Activated naive CD4-positive, alpha-beta T cell treated with anti-CD3 and anti-CD28 coated beads for 36 hours (primary cell): ENCODE results near the gene ARMH2. TPM values are rescaled to one million over a fixed set of nuclear protein-coding genes. Genes with fewer than 3 reads are reported as not detected.

Experiments
- CTCF ChIA-PET: fragments of 350-600 bp; sonication (Branson Sonifier 250); formaldehyde crosslinking; loops from one replicate; lab custom pipeline; 2021; ENCODE audit warnings: antibody characterized with exemption; lab: Charles Lee
- DNase-seq: peaks from one replicate; pipeline ENCODE4 v3.0.0-alpha.2; 2020
- H3K27ac Mint-ChIP-seq: one replicate; pipeline ENCODE4 v1.8.0; 2021; ENCODE audit warnings: mild to moderate bottlenecking, mixed read lengths
- H3K27me3 Mint-ChIP-seq: one replicate; pipeline ENCODE4 v1.8.0; 2021; ENCODE audit warnings: low read depth, mixed read lengths
- H3K36me3 Mint-ChIP-seq: one replicate; pipeline ENCODE4 v1.8.0; 2021; ENCODE audit warnings: low read depth, mixed read lengths
- H3K4me1 Mint-ChIP-seq: one replicate; pipeline ENCODE4 v1.8.0; 2021; ENCODE audit warnings: low read depth, mixed read lengths
- H3K4me3 Mint-ChIP-seq: one replicate; pipeline ENCODE4 v1.8.0; 2021; ENCODE audit warnings: mild to moderate bottlenecking, moderate library complexity, mixed read lengths
- H3K9me3 Mint-ChIP-seq: one replicate; pipeline ENCODE4 v1.8.0; 2021; ENCODE audit warnings: mixed read lengths
- intact Hi-C: fragments of 100-400 bp; cut with micrococcal nuclease; formaldehyde crosslinking; loops from one replicate; pipeline ENCODE4 v1.15.1; 2023
- total RNA-seq, 2 experiments: library from RNA; stranded (reverse); gene quantifications; one replicate each; pipeline ENCODE4 v1.2.3, GENCODE V29; 2021

ARMH2 gene
- total RNA-seq, 2 experiments from 2014 or later = not detected

GRCh38 chr6:24807584-24807983 is 8.9 kb upstream of the ARMH2 start:
- no peaks in the 10 kb centered on the region for H3K27me3 Mint-ChIP-seq

GRCh38 chr6:24802271-24803059 is 3.7 kb upstream of the ARMH2 start:
- H3K36me3 Mint-ChIP-seq = peaks cover 9% of the 10 kb centered on the region
- peaks cover 16% of the 10 kb centered on the region for H3K4me1 Mint-ChIP-seq
- no peak for DNase-seq
- intact Hi-C loops = no loop called here
- no peaks in the 10 kb centered on the region for H3K27me3 Mint-ChIP-seq
- H3K9me3 Mint-ChIP-seq = no peaks in the 10 kb centered on the region
- CTCF ChIA-PET = interaction anchor here (0.8 kb wide), 1 partner anchor 25 kb away, joined by 3 read pairs; no protein-coding TSS in a partner anchor
- no peak overlapping the region for H3K4me3 Mint-ChIP-seq
- no peak overlapping the region for H3K27ac Mint-ChIP-seq

More at GRCh38 chr6:24807584-24807983, 8.9 kb upstream of the ARMH2 start:
- Mint-ChIP-seq H3K27ac (no peak overlapping the region), H3K9me3 (no peaks in the 10 kb centered on the region), H3K4me1 (peaks cover 2% of the 10 kb centered on the region), H3K4me3 (no peak overlapping the region), H3K36me3 (peaks cover 18% of the 10 kb centered on the region)
- CTCF ChIA-PET = interaction anchor here (0.7 to 1.6 kb wide), 2 partner anchors 17 to 33 kb away, joined by 3 to 4 read pairs; partner anchors contain the start of gene GMNN
- intact Hi-C loops = no loop called here
- no peak for DNase-seq

GRCh38 chr6:24799541-24799915 is 811 bp upstream of the ARMH2 start:
- Mint-ChIP-seq H3K27me3 (no peaks in the 10 kb centered on the region), H3K9me3 (no peaks in the 10 kb centered on the region), H3K4me1 (peaks cover 34% of the 10 kb centered on the region), H3K27ac (no peak overlapping the region), H3K4me3 (no peak overlapping the region), H3K36me3 (peaks cover 4% of the 10 kb centered on the region)
- DNase-seq = no peak
- intact Hi-C loops = no loop called here
- CTCF ChIA-PET = interaction anchor here (1.0 kb wide), 1 partner anchor 271 kb away, joined by 3 read pairs; no protein-coding TSS in a partner anchor

GRCh38 chr6:24797596-24798216 is 1.0 kb downstream of the ARMH2 start:
- Mint-ChIP-seq H3K27me3 (no peaks in the 10 kb centered on the region), H3K4me3 (no peak overlapping the region), H3K27ac (no peak overlapping the region), H3K4me1 (peaks cover 34% of the 10 kb centered on the region), H3K9me3 (no peaks in the 10 kb centered on the region), H3K36me3 (peaks cover 2% of the 10 kb centered on the region)
- intact Hi-C loops = no loop called here
- CTCF ChIA-PET = interaction anchor here (1.2 kb wide), 1 partner anchor 92 kb away, joined by 3 read pairs; no protein-coding TSS in a partner anchor
- DNase-seq = no peak

GRCh38 chr6:24796616-24797290 is 2.0 kb downstream of the ARMH2 start:
- Mint-ChIP-seq H3K9me3 (no peaks in the 10 kb centered on the region), H3K27me3 (no peaks in the 10 kb centered on the region), H3K4me1 (peaks cover 34% of the 10 kb centered on the region), H3K27ac (no peak overlapping the region), H3K36me3 (peaks cover 3% of the 10 kb centered on the region), H3K4me3 (no peak overlapping the region)
- CTCF ChIA-PET = interaction anchor here (0.6 to 1.4 kb wide), 2 partner anchors 8 to 302 kb away, joined by 3 to 4 read pairs; partner anchors contain the start of gene ALDH5A1
- intact Hi-C loops = no loop called here
- DNase-seq = no peak

- H3K27ac Mint-ChIP-seq = no peak overlapping the region
- CTCF ChIA-PET = no interaction called here
- no peaks in the 10 kb centered on the region for H3K27me3 Mint-ChIP-seq
- H3K4me3 Mint-ChIP-seq = no peak overlapping the region
- no peak for DNase-seq
- H3K36me3 Mint-ChIP-seq = peaks cover 3% of the 10 kb centered on the region
- intact Hi-C loops = no loop called here
- H3K9me3 Mint-ChIP-seq = no peaks in the 10 kb centered on the region
- peaks cover 34% of the 10 kb centered on the region for H3K4me1 Mint-ChIP-seq
Measured at GRCh38 chr6:24795106-24795505, 3.6 kb downstream of the ARMH2 start.

GRCh38 chr6:24788031-24788665 is 10.6 kb downstream of the ARMH2 start:
- peak; percentile 27 for DNase-seq
- Mint-ChIP-seq H3K4me1 (peaks cover 27% of the 10 kb centered on the region), H3K36me3 (peaks cover 49% of the 10 kb centered on the region), H3K27ac (no peak overlapping the region), H3K9me3 (no peaks in the 10 kb centered on the region), H3K27me3 (no peaks in the 10 kb centered on the region), H3K4me3 (no peak overlapping the region)
- CTCF ChIA-PET = interaction anchor here (0.5 to 1.8 kb wide), 3 partner anchors 134 to 282 kb away, joined by 3 to 4 read pairs (median 4); no protein-coding TSS in a partner anchor
- intact Hi-C loops = loop anchor here (1.0 kb wide), 1 partner anchor 13 kb away; no protein-coding TSS in a partner anchor

- Mint-ChIP-seq H3K27ac (no peak overlapping the region), H3K9me3 (no peaks in the 10 kb centered on the region), H3K4me1 (peaks cover 33% of the 10 kb centered on the region), H3K27me3 (no peaks in the 10 kb centered on the region), H3K36me3 (peaks cover 66% of the 10 kb centered on the region), H3K4me3 (no peak overlapping the region)
- CTCF ChIA-PET = no interaction called here
- intact Hi-C loops = no loop called here
- DNase-seq = no peak
Measured at GRCh38 chr6:24780206-24780605, 18.5 kb downstream of the ARMH2 start.

GRCh38 chr6:24779416-24780016 is 19.2 kb downstream of the ARMH2 start:
- intact Hi-C loops = loop anchor here (5.0 to 10.0 kb wide), 2 partner anchors 132 to 375 kb away; partner anchors contain the start of genes KIAA0319 and MRS2
- Mint-ChIP-seq H3K4me3 (no peak overlapping the region), H3K27ac (no peak overlapping the region)

GRCh38 chr6:24778878-24779277 is 19.8 kb downstream of the ARMH2 start:
- Mint-ChIP-seq H3K36me3 (peaks cover 57% of the 10 kb centered on the region), H3K4me1 (peaks cover 33% of the 10 kb centered on the region), H3K9me3 (no peaks in the 10 kb centered on the region), H3K27me3 (no peaks in the 10 kb centered on the region), H3K27ac (no peak overlapping the region), H3K4me3 (no peak overlapping the region)
- no peak for DNase-seq
- intact Hi-C loops = loop anchor here (5.0 to 10.0 kb wide), 2 partner anchors 132 to 374 kb away; partner anchors contain the start of genes KIAA0319 and MRS2
- CTCF ChIA-PET = interaction anchor here (0.8 kb wide), 2 partner anchors 12 to 240 kb away, joined by 3 read pairs; no protein-coding TSS in a partner anchor

More at GRCh38 chr6:24779416-24780016, 19.2 kb downstream of the ARMH2 start:
- CTCF ChIA-PET = interaction anchor here (0.8 kb wide), 2 partner anchors 13 to 240 kb away, joined by 3 read pairs; no protein-coding TSS in a partner anchor
- Mint-ChIP-seq H3K4me1 (peaks cover 33% of the 10 kb centered on the region), H3K27me3 (no peaks in the 10 kb centered on the region), H3K36me3 (peaks cover 61% of the 10 kb centered on the region), H3K9me3 (no peaks in the 10 kb centered on the region)
- DNase-seq = no peak

- intact Hi-C loops = loop anchor here (5.0 to 10.0 kb wide), 2 partner anchors 131 to 373 kb away; partner anchors contain the start of genes KIAA0319 and MRS2
- no peaks in the 10 kb centered on the region for H3K9me3 Mint-ChIP-seq
- CTCF ChIA-PET = interaction anchor here (1.0 kb wide), 1 partner anchor 243 kb away, joined by 4 read pairs; no protein-coding TSS in a partner anchor
- H3K36me3 Mint-ChIP-seq = peaks cover 52% of the 10 kb centered on the region
- peaks cover 34% of the 10 kb centered on the region for H3K4me1 Mint-ChIP-seq
- H3K27me3 Mint-ChIP-seq = no peaks in the 10 kb centered on the region
- no peak overlapping the region for H3K27ac Mint-ChIP-seq
- no peak for DNase-seq
- peak overlapping the region; percentile 6 for H3K4me3 Mint-ChIP-seq
Measured at GRCh38 chr6:24778121-24778520, 20.6 kb downstream of the ARMH2 start.
